ENCODE results near the gene TRAPPC4.
"Not testable (repeated sequence)": the region's sequence is repeated elsewhere in the genome, so short reads cannot be mapped to it uniquely, and the experiment has no call there.

TRAPPC4 gene

GRCh38 chr11:118984825-118985224 is 33.7 kb upstream of the TRAPPC4 start:
- no peaks in the 10 kb centered on the region for H3K79me1 ChIP-seq (ENCODE audit: low read depth, low read length)
- no peak overlapping the region for H3K14ac ChIP-seq (ENCODE audit: low read length)
- no peak for DNase-seq (ENCODE audit: low spot score)
- WGBS, 2 donors (ENCODE audit: extremely low coverage in 2 of 2, insufficient read length in 2 of 2, insufficient replicate concordance in 1 of 2): no CpG with 5 or more reads among the region's 2 CpGs
- no peak overlapping the region for H4K91ac ChIP-seq (ENCODE audit: low read depth, low read length, poor library complexity)
- no peak overlapping the region for H2BK120ac ChIP-seq (ENCODE audit: low read depth, low read length)
- H3K23ac ChIP-seq (ENCODE audit: low read depth, low read length, poor library complexity): no peak overlapping the region
- H3K4me3 ChIP-seq (ENCODE audit: low read length in 2 of 2): no peak overlapping the region
- no peak overlapping the region for H2BK12ac ChIP-seq (ENCODE audit: low read length)
- H4K8ac ChIP-seq (ENCODE audit: low read depth, low read length): no peak overlapping the region
- no peak overlapping the region for H3K27ac ChIP-seq (replicated peaks; ENCODE audit: low read length)
- peaks cover 2% of the 10 kb centered on the region in 2 donors for H3K4me1 ChIP-seq (ENCODE audit: control insufficient read depth in 2 of 2, insufficient read depth in 1 of 2, low read depth in 1 of 2, low read length in 2 of 2)
- H3K18ac ChIP-seq (ENCODE audit: low read length): peak overlapping the region; percentile 87
- no peak overlapping the region for H3K4ac ChIP-seq (ENCODE audit: low read length)
- no peaks in the 10 kb centered on the region for H3K9me3 ChIP-seq (replicated peaks in 1 of 2; ENCODE audit: control insufficient read depth in 2 of 2, insufficient read depth in 1 of 2, low read depth in 1 of 2, low read length in 2 of 2)
- no peak overlapping the region for H2AFZ ChIP-seq (ENCODE audit: low read length)
- H3K36me3 ChIP-seq (replicated peaks in 1 of 2; ENCODE audit: control insufficient read depth in 2 of 2, insufficient read depth in 2 of 2, low read length in 2 of 2): no peaks in the 10 kb centered on the region
- H3K27me3 ChIP-seq (ENCODE audit: control insufficient read depth in 3 of 3, insufficient read depth in 3 of 3, low read depth in 1 of 3, low read length in 3 of 3): peaks cover 0 to 13% (median 0%) of the 10 kb centered on the region in 3 experiments
- no peak overlapping the region for H2BK5ac ChIP-seq (ENCODE audit: low read length)
- H2AK5ac ChIP-seq (ENCODE audit: low read depth, low read length): no peak overlapping the region
- no peak overlapping the region for H3K9ac ChIP-seq (ENCODE audit: low read depth, low read length, poor library complexity)
- no peak overlapping the region for H2BK15ac ChIP-seq (ENCODE audit: low read length)
- H3K4me2 ChIP-seq (ENCODE audit: insufficient read depth, low read length, poor library complexity, severe bottlenecking): no peak overlapping the region

GRCh38 chr11:118988280-118988679 is 30.3 kb upstream of the TRAPPC4 start:
- Histone ChIP-seq H2BK5ac (ENCODE audit: low read length) (no peak overlapping the region), H3K4ac (ENCODE audit: low read length) (no peak overlapping the region), H3K79me1 (ENCODE audit: low read depth, low read length) (no peaks in the 10 kb centered on the region), H4K91ac (ENCODE audit: low read depth, low read length, poor library complexity) (no peak overlapping the region), H2AK5ac (ENCODE audit: low read depth, low read length) (no peak overlapping the region), H3K4me1 (ENCODE audit: control insufficient read depth in 2 of 2, insufficient read depth in 1 of 2, low read depth in 1 of 2, low read length in 2 of 2) (no peaks in the 10 kb centered on the region), H3K4me3 (ENCODE audit: low read length in 2 of 2) (no peak overlapping the region), H3K9me3 (replicated peaks in 1 of 2; ENCODE audit: control insufficient read depth in 2 of 2, insufficient read depth in 1 of 2, low read depth in 1 of 2, low read length in 2 of 2) (peaks cover 0 to 2% of the 10 kb centered on the region in 2 donors), H3K18ac (ENCODE audit: low read length) (no peak overlapping the region), H3K9ac (ENCODE audit: low read depth, low read length, poor library complexity) (no peak overlapping the region), H3K27me3 (ENCODE audit: control insufficient read depth in 3 of 3, insufficient read depth in 3 of 3, low read depth in 1 of 3, low read length in 3 of 3) (no peaks in the 10 kb centered on the region), H3K4me2 (ENCODE audit: insufficient read depth, low read length, poor library complexity, severe bottlenecking) (no peak overlapping the region), H3K36me3 (replicated peaks in 1 of 2; ENCODE audit: control insufficient read depth in 2 of 2, insufficient read depth in 2 of 2, low read length in 2 of 2) (no peaks in the 10 kb centered on the region), H2AFZ (ENCODE audit: low read length) (no peak overlapping the region), H2BK15ac (ENCODE audit: low read length) (no peak overlapping the region), H3K14ac (ENCODE audit: low read length) (no peak overlapping the region), H4K8ac (ENCODE audit: low read depth, low read length) (no peak overlapping the region), H2BK12ac (ENCODE audit: low read length) (no peak overlapping the region), H2BK120ac (ENCODE audit: low read depth, low read length) (no peak overlapping the region), H3K23ac (ENCODE audit: low read depth, low read length, poor library complexity) (no peak overlapping the region), H3K27ac (replicated peaks; ENCODE audit: low read length) (no peak overlapping the region)
- DNase-seq (ENCODE audit: low spot score): no peak
- no CpG with 5 or more reads among the region's 5 CpGs for WGBS, 2 donors (ENCODE audit: extremely low coverage in 2 of 2, insufficient read length in 2 of 2, insufficient replicate concordance in 1 of 2)

- whole genome bisulfite sequencing, 2 donors (ENCODE audit: extremely low coverage in 2 of 2, insufficient read length in 2 of 2, insufficient replicate concordance in 1 of 2): no CpG with 5 or more reads among the region's 44 CpGs
- H4K8ac ChIP-seq (ENCODE audit: low read depth, low read length); H4K91ac ChIP-seq (ENCODE audit: low read depth, low read length, poor library complexity); H3K27ac ChIP-seq (replicated peaks; ENCODE audit: low read length); H3K36me3 ChIP-seq (replicated peaks in 1 of 2; ENCODE audit: control insufficient read depth in 2 of 2, insufficient read depth in 2 of 2, low read length in 2 of 2); H2AFZ ChIP-seq (ENCODE audit: low read length); H3K14ac ChIP-seq (ENCODE audit: low read length); H3K4me3 ChIP-seq (ENCODE audit: low read length in 2 of 2); H3K9me3 ChIP-seq (replicated peaks in 1 of 2; ENCODE audit: control insufficient read depth in 2 of 2, insufficient read depth in 1 of 2, low read depth in 1 of 2, low read length in 2 of 2); H3K79me1 ChIP-seq (ENCODE audit: low read depth, low read length); H3K18ac ChIP-seq (ENCODE audit: low read length); H2BK15ac ChIP-seq (ENCODE audit: low read length); H3K4me1 ChIP-seq (ENCODE audit: control insufficient read depth in 2 of 2, insufficient read depth in 1 of 2, low read depth in 1 of 2, low read length in 2 of 2); H3K23ac ChIP-seq (ENCODE audit: low read depth, low read length, poor library complexity); H3K27me3 ChIP-seq (ENCODE audit: control insufficient read depth in 3 of 3, insufficient read depth in 3 of 3, low read depth in 1 of 3, low read length in 3 of 3); H2BK120ac ChIP-seq (ENCODE audit: low read depth, low read length); DNase-seq (ENCODE audit: low spot score); H2BK12ac ChIP-seq (ENCODE audit: low read length); H2AK5ac ChIP-seq (ENCODE audit: low read depth, low read length); H3K9ac ChIP-seq (ENCODE audit: low read depth, low read length, poor library complexity); H3K4me2 ChIP-seq (ENCODE audit: insufficient read depth, low read length, poor library complexity, severe bottlenecking); H2BK5ac ChIP-seq (ENCODE audit: low read length); H3K4ac ChIP-seq (ENCODE audit: low read length): not testable (repeated sequence)
Measured at GRCh38 chr11:118991486-118992038, 27.0 kb upstream of the TRAPPC4 start.

GRCh38 chr11:118996926-118997626 is 21.5 kb upstream of the TRAPPC4 start:
- Histone ChIP-seq H3K4me1 (ENCODE audit: control insufficient read depth in 2 of 2, insufficient read depth in 1 of 2, low read depth in 1 of 2, low read length in 2 of 2) (peaks cover 10 to 11% of the 10 kb centered on the region in 2 donors), H3K9ac (ENCODE audit: low read depth, low read length, poor library complexity) (peak overlapping the region; percentile 79), H3K14ac (ENCODE audit: low read length) (no peak overlapping the region), H3K27ac (replicated peaks; ENCODE audit: low read length) (no peak overlapping the region), H2BK15ac (ENCODE audit: low read length) (no peak overlapping the region), H4K91ac (ENCODE audit: low read depth, low read length, poor library complexity) (no peak overlapping the region), H2AK5ac (ENCODE audit: low read depth, low read length) (no peak overlapping the region), H2BK120ac (ENCODE audit: low read depth, low read length) (no peak overlapping the region), H3K23ac (ENCODE audit: low read depth, low read length, poor library complexity) (no peak overlapping the region), H3K79me1 (ENCODE audit: low read depth, low read length) (peaks cover 4% of the 10 kb centered on the region), H3K4me3 (ENCODE audit: low read length in 2 of 2) (peak overlapping the region; percentile 78 to 82), H3K27me3 (ENCODE audit: control insufficient read depth in 3 of 3, insufficient read depth in 3 of 3, low read depth in 1 of 3, low read length in 3 of 3) (no peaks in the 10 kb centered on the region), H2BK5ac (ENCODE audit: low read length) (no peak overlapping the region), H3K4me2 (ENCODE audit: insufficient read depth, low read length, poor library complexity, severe bottlenecking) (peak overlapping the region; percentile 87), H4K8ac (ENCODE audit: low read depth, low read length) (no peak overlapping the region), H3K9me3 (replicated peaks in 1 of 2; ENCODE audit: control insufficient read depth in 2 of 2, insufficient read depth in 1 of 2, low read depth in 1 of 2, low read length in 2 of 2) (peaks cover 2 to 6% of the 10 kb centered on the region in 2 donors), H3K4ac (ENCODE audit: low read length) (no peak overlapping the region), H3K18ac (ENCODE audit: low read length) (peak overlapping the region; percentile 69), H2BK12ac (ENCODE audit: low read length) (no peak overlapping the region), H2AFZ (ENCODE audit: low read length) (peak overlapping the region; percentile 89), H3K36me3 (replicated peaks in 1 of 2; ENCODE audit: control insufficient read depth in 2 of 2, insufficient read depth in 2 of 2, low read length in 2 of 2) (peaks cover 5 to 31% of the 10 kb centered on the region in 2 donors)
- WGBS, 2 donors (ENCODE audit: extremely low coverage in 2 of 2, insufficient read length in 2 of 2, insufficient replicate concordance in 1 of 2): no CpG with 5 or more reads among the region's 22 CpGs
- DNase-seq (ENCODE audit: low spot score): no peak
